Transverse colon (tissue), 4 donors: ENCODE data around the gene DPP9. TPM values are rescaled to one million over a fixed set of nuclear protein-coding genes. Genes with fewer than 3 reads are reported as not detected.

Experiments used
- DNase-seq: peaks from one replicate; pipeline ENCODE4 v3.0.0-alpha.2; 2019
- H3K27ac ChIP-seq, 4 donors: fragments of 200-600 bp; sonication (generic); 2 replicates each; pipeline ENCODE4 v1.5.1; 2016 to 2018; ENCODE audit warnings: inconsistent platforms in 4 of 4
- H3K27me3 ChIP-seq: fragments of 200-600 bp; sonication (generic); 2 replicates; pipeline ENCODE4 v1.5.1; 2017; ENCODE audit warnings: inconsistent platforms
- H3K36me3 ChIP-seq, 4 donors: fragments of 200-600 bp; sonication (generic); 2 replicates each; pipeline ENCODE4 v1.5.1; 2017 to 2019; ENCODE audit warnings: inconsistent platforms in 4 of 4
- H3K4me1 ChIP-seq, 4 donors: fragments of 200-600 bp; sonication (generic); 2 replicates each; pipeline ENCODE4 v1.5.1; 2017 to 2020; ENCODE audit warnings: inconsistent platforms in 4 of 4
- H3K4me3 ChIP-seq, 4 donors: fragments of 200-600 bp; sonication (generic); 1 replicate in 1 of 4; 2 replicates in 3 of 4; pipeline versions ENCODE4 v1.5.1 to v1.6.1; 2017 to 2019; ENCODE audit warnings: inconsistent platforms in 4 of 4
- H3K9me3 ChIP-seq, 2 donors: fragments of 200-600 bp; sonication (generic); 2 replicates each; pipeline ENCODE4 v1.5.1; 2017 to 2019; ENCODE audit warnings: inconsistent platforms in 2 of 2
- EP300 ChIP-seq: sonication (generic); formaldehyde crosslinking; IDR thresholded peaks from one replicate; pipeline ENCODE4 v1.6.1; 2017; ENCODE audit warnings: antibody characterized with exemption, low read depth
- POLR2A ChIP-seq: fragments of 450-650 bp; IDR thresholded peaks from one replicate; pipeline ENCODE4 v1.6.1; 2016; ENCODE audit warnings: antibody characterized with exemption, mild to moderate bottlenecking, moderate library complexity
- POLR2AphosphoS5 ChIP-seq, 3 donors: sonication (generic); formaldehyde crosslinking; IDR thresholded peaks; one replicate each; pipeline ENCODE4 v1.6.1; 2016; ENCODE audit warnings: antibody characterized with exemption in 3 of 3
- WGBS, 2 donors: methylation state at CpG; one replicate each; pipeline ENCODE4 v1.1.5; 2018; ENCODE audit warnings: low coverage in 1 of 2; 5-methylcytosine and 5-hydroxymethylcytosine counted together
- in situ Hi-C, 4 donors: fragments of 200-750 bp; cut with MboI; loops; one replicate each; pipeline versions ENCODE4 v1.15.0 to v1.15.1; 2017; ENCODE audit warnings: low sequenced_read_pairs in 3 of 4, low pct_ligation_motif_present in 1 of 4, low pct_unique_long_range_greater_than_20kb in 1 of 4
- intact Hi-C: fragments of 100-400 bp; cut with DNase I; formaldehyde crosslinking; loops from one replicate; pipeline ENCODE4 v1.15.1; 2023; ENCODE audit warnings: low total_unique reads
- total RNA-seq, 4 donors: library from RNA; depleted of rRNA; stranded (reverse); fragments of >200 nt; gene quantifications; one replicate each; pipeline ENCODE4 v1.1.0, GENCODE V29; 2016
- TF ChIP-seq, protein P1 (sequence below), 5 experiments: fragments of 200-600 bp in 3 of 5; fragments of 450-650 bp in 2 of 5; sonication (generic) in 3 of 5; IDR thresholded peaks; 1 replicate in 2 of 5; 2 replicates in 3 of 5; pipeline ENCODE4 v1.5.1; 2016 to 2017; ENCODE audit warnings: antibody characterized with exemption in 5 of 5, inconsistent platforms in 3 of 5, mild to moderate bottlenecking in 2 of 5, moderate library complexity in 1 of 5

The DPP9 gene
- total RNA-seq, 4 donors from 2014 or later: 74.1 to 320 (median 103) TPM

DNA sequence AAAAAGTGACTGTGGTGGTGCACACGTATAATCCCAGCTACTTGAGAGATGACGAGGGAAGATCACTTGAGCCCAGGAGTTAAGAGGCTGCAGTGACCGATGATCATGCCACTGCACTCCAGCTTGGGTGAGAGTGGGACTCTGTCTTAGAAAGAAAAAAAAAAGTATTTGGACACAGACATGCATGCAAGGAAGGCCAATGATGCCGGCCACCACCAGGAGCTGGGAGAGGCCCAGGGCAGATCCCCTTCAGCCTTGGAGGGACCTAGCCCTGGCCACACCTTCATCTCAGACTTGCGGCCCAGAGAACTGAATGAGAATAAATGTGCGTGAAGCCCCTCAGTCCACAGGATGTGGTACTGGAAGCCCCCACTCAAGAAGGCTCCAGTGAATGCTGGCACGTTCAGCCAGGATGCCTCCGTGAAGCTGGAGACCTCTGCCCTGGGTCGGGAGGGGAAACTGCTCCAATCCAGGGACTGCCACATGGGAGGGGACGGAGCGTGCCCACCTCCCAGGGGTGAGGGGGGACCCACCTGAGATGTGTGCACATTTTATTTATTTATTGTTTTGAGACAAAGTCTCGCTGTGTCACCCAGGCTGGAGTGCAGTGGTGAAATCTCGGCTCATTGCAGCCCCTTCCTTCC, 69.7 kb downstream of the DPP9 start:
- no peaks in the 10 kb centered on the region for H3K9me3 ChIP-seq
- intact Hi-C loops: no loop called here
- WGBS, 2 donors: 81 to 89% methylated on average over 4 to 11 of the region's 13 CpGs
- in situ Hi-C loops: no loop called here
- H3K36me3 ChIP-seq: peaks cover 0 to 23% (median 10%) of the 10 kb centered on the region in 4 donors
- no peak overlapping the region for H3K4me3 ChIP-seq
- no peaks in the 10 kb centered on the region for H3K4me1 ChIP-seq
- H3K27me3 ChIP-seq: no peaks in the 10 kb centered on the region
- H3K27ac ChIP-seq: no peak overlapping the region
- DNase-seq: no peak
- TF ChIP-seq POLR2AphosphoS5 (IDR thresholded peaks at IDR 0.05): no peak
- TF ChIP-seq POLR2A: no peak
- TF ChIP-seq, protein P1, sequence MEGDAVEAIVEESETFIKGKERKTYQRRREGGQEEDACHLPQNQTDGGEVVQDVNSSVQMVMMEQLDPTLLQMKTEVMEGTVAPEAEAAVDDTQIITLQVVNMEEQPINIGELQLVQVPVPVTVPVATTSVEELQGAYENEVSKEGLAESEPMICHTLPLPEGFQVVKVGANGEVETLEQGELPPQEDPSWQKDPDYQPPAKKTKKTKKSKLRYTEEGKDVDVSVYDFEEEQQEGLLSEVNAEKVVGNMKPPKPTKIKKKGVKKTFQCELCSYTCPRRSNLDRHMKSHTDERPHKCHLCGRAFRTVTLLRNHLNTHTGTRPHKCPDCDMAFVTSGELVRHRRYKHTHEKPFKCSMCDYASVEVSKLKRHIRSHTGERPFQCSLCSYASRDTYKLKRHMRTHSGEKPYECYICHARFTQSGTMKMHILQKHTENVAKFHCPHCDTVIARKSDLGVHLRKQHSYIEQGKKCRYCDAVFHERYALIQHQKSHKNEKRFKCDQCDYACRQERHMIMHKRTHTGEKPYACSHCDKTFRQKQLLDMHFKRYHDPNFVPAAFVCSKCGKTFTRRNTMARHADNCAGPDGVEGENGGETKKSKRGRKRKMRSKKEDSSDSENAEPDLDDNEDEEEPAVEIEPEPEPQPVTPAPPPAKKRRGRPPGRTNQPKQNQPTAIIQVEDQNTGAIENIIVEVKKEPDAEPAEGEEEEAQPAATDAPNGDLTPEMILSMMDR (IDR thresholded peaks at IDR 0.05): no peak
- no peak for TF ChIP-seq EP300

DNA sequence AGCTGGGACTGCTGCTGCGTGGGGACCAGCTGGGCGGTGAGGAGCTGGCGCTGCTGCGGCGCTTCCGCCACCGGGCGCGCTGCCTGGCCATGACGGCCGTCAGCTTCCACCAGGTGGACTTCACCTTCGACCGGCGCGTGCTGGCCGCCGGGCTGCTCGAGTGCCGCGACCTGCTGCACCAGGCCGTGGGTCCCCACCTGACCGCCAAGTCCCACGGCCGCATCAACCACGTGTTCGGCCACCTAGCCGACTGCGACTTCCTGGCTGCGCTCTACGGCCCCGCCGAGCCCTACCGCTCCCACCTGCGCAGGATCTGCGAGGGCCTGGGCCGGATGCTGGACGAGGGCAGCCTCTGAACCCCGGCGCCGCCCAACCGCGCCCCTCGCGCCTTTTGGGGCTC, 71.6 kb downstream of the DPP9 start:
- H3K27ac ChIP-seq: no peak overlapping the region
- intact Hi-C loops: no loop called here
- WGBS, 2 donors: 94% methylated on average over 41 of the region's 44 CpGs; no CpG with 5 or more reads in 1 of the 2 donors
- no peak overlapping the region for H3K4me3 ChIP-seq
- H3K9me3 ChIP-seq: no peaks in the 10 kb centered on the region
- H3K36me3 ChIP-seq: peaks cover 0 to 6% (median 1%) of the 10 kb centered on the region in 4 donors
- no peak for DNase-seq
- H3K4me1 ChIP-seq: peaks cover 0 to 12% (median 5%) of the 10 kb centered on the region in 4 donors
- H3K27me3 ChIP-seq: no peaks in the 10 kb centered on the region
- TF ChIP-seq POLR2A: no peak
- TF ChIP-seq, protein P1 (IDR thresholded peaks at IDR 0.05): no peak
- TF ChIP-seq POLR2AphosphoS5 (IDR thresholded peaks at IDR 0.05): no peak
- no peak for TF ChIP-seq EP300
- in situ Hi-C loops: no loop called here

DNA sequence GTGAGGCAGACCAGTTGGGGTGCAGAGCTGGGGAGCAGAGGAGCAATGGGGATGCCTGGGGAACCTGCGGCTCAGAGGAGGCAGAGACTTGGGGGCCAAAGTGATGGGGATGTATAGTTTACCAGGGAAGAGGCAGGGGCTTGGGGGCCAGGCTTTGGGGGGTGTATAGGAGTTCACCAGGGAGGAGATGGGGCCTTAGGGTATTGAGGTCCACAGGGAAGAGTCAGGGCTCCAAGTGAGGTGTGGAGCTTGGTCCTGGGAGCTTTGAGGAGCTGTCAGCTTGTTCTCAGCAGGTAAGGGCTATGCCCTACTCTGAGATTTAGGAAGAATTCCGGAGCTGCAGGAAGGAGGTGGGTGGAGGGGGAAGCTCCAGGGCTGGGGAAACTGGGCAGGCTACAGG, 73.5 kb downstream of the DPP9 start:
- H3K9me3 ChIP-seq: no peaks in the 10 kb centered on the region
- H3K36me3 ChIP-seq: no peaks in the 10 kb centered on the region

DNA sequence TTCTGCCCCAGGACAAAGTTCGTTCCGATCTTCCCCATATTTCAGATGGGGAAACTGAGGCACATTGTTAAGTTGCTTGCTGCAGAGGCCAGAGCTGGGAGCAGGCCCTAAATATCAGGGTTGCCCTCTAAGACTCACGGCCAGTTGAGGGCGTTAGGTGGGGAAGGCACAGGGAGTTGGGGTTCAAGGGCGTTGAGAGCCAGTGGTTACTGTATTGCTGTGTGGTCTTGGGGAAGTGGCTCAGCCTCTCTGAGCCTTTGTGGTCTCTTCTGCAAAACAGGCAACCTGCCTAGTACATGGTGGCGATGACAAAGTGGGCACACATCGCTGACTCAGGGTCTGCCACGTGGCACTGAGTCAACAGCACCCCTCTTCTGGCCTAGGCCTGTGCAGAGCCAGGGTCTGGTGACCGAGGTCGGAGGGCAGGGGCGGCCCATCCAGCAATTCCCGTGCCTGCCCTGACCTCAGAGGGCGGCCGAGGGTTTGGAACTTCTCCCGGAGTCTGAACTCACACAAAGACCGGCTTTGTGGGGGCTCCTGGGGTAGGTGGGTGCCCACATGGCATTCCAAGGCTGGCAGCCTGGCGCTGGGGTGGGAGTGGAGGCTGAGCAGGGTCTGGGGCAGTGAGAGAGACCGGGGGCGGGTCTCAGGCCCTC, 74.1 kb downstream of the DPP9 start:
- Histone ChIP-seq H3K27ac (peak overlapping the region; percentile 2 to 89 (median 84)), H3K4me1 (peaks cover 0 to 12% (median 5%) of the 10 kb centered on the region in 4 donors), H3K36me3 (no peaks in the 10 kb centered on the region), H3K4me3 (no peak overlapping the region), H3K9me3 (no peaks in the 10 kb centered on the region), H3K27me3 (no peaks in the 10 kb centered on the region)
- TF ChIP-seq POLR2A (no peak), POLR2AphosphoS5 (IDR thresholded peaks at IDR 0.05) (no peak), EP300 (no peak)
- TF ChIP-seq, protein P1 (IDR thresholded peaks at IDR 0.05): no peak
- no peak for DNase-seq
- intact Hi-C loops (no loop called here), in situ Hi-C loops (no loop called here)
- 89% methylated on average over 18 of the region's 19 CpGs; no CpG with 5 or more reads in 1 of the 2 donors for WGBS, 2 donors

More for the DNA sequence above, 73.5 kb downstream of the DPP9 start:
- peaks cover 0 to 12% (median 5%) of the 10 kb centered on the region in 4 donors for H3K4me1 ChIP-seq
- H3K4me3 ChIP-seq: no peak overlapping the region
- no peaks in the 10 kb centered on the region for H3K27me3 ChIP-seq
- DNase-seq: no peak
- in situ Hi-C loops: no loop called here
- 78 to 100% methylated on average over 1 to 2 of the region's 2 CpGs for WGBS, 2 donors
- TF ChIP-seq POLR2A: no peak
- no peak for TF ChIP-seq POLR2AphosphoS5 (IDR thresholded peaks at IDR 0.05)
- TF ChIP-seq EP300: no peak
- TF ChIP-seq, protein P1 (IDR thresholded peaks at IDR 0.05): no peak
- H3K27ac ChIP-seq: peak overlapping the region in 3 of 4 donors; percentile 81 to 89 (median 86)
- intact Hi-C loops: no loop called here
